HepG2 (cell line): ENCODE results near the gene PCYT2. TPM values are rescaled to one million over a fixed set of nuclear protein-coding genes. Genes with fewer than 3 reads are reported as not detected.
A peak's percentile ranks its signal among the peaks of the same experiment; 100 is the strongest.

Experiments used
- HMGA1 ChIP-seq: sonication (generic); formaldehyde crosslinking; conservative IDR thresholded peaks from 2 replicates; pipeline ENCODE4 v1.4.0; 2020; ENCODE audit warnings: missing genetic modification reagents
- KDM2A ChIP-seq: sonication (generic); formaldehyde crosslinking; IDR thresholded peaks from 2 replicates; pipeline ENCODE4 v1.4.0; 2020; ENCODE audit warnings: low read depth, missing genetic modification reagents, borderline replicate concordance
- KLF11 ChIP-seq: IDR thresholded peaks from 2 replicates; pipeline ENCODE4 v1.6.1; 2016; ENCODE audit warnings: missing compliant biosample characterization
- MIXL1 ChIP-seq: IDR thresholded peaks from 2 replicates; pipeline ENCODE4 v1.6.1; 2016
- SETDB1 ChIP-seq: sonication (generic); formaldehyde crosslinking; IDR thresholded peaks from 2 replicates; pipeline ENCODE4 v1.5.1; 2020; ENCODE audit warnings: missing genetic modification reagents, mild to moderate bottlenecking, borderline replicate concordance
- ZFP1 ChIP-seq: IDR thresholded peaks from 2 replicates; pipeline ENCODE4 v1.6.1; 2016
- ZFX ChIP-seq: sonication (generic); formaldehyde crosslinking; IDR thresholded peaks from 2 replicates; pipeline ENCODE4 v1.4.0; 2020; ENCODE audit warnings: mild to moderate bottlenecking, low read depth, missing genetic modification reagents, moderate library complexity
- ZMYM3 ChIP-seq: sonication (generic); formaldehyde crosslinking; IDR thresholded peaks from 2 replicates; pipeline ENCODE4 v1.5.1; 2020; ENCODE audit warnings: mild to moderate bottlenecking, missing genetic modification reagents
- ZNF562 ChIP-seq: sonication (generic); formaldehyde crosslinking; IDR thresholded peaks from 2 replicates; pipeline ENCODE4 v1.8.0; 2022; ENCODE audit warnings: missing genetic modification reagents, borderline replicate concordance
- ZNF83 ChIP-seq: sonication (generic); formaldehyde crosslinking; IDR thresholded peaks from 2 replicates; pipeline ENCODE4 v1.4.0; 2020; ENCODE audit warnings: missing genetic modification reagents, mild to moderate bottlenecking, borderline replicate concordance
- polyA plus RNA-seq, 8 experiments: library from polyadenylated mRNA; depleted of rRNA in 3 of 8; stranded (reverse) in 7 of 8; unstranded in 1 of 8; fragments of >200 nt; fragmentation: Illumina TruSeq in 4 of 8; extraction: Trizol in 4 of 8; gene quantifications; 2 replicates each; pipeline versions ENCODE4 v1.2.1 to v1.2.3, GENCODE V29; 2011 to 2016; ENCODE audit warnings: low read depth in 4 of 8, missing spikeins in 1 of 8, mixed read lengths in 1 of 8; ENCODE audit not compliant: insufficient read depth in 1 of 8
- total RNA-seq, 5 experiments: library from RNA; depleted of rRNA; stranded (reverse); fragments of >200 nt; fragmentation: Illumina TruSeq; extraction: Trizol; gene quantifications; 2 replicates each; pipeline ENCODE4 v1.2.3, GENCODE V29; 2016; ENCODE audit warnings: low read depth in 1 of 5
- TF ChIP-seq, protein P1 (sequence below): sonication (generic); formaldehyde crosslinking; IDR thresholded peaks from 2 replicates; pipeline ENCODE4 v1.8.0; 2022; ENCODE audit warnings: mild to moderate bottlenecking, missing genetic modification reagents, moderate library complexity
- TF ChIP-seq, protein P2 (sequence below), 2 experiments: fragments of 450-650 bp in 1 of 2; sonication (generic) in 1 of 2; formaldehyde crosslinking; IDR thresholded peaks; 2 replicates each; pipeline versions ENCODE4 v1.5.0 to v1.8.0; 2020 to 2022; ENCODE audit warnings: mild to moderate bottlenecking in 1 of 2, missing genetic modification reagents in 1 of 2
- TF ChIP-seq, protein P3 (sequence below): sonication (generic); formaldehyde crosslinking; IDR thresholded peaks from 2 replicates; pipeline ENCODE4 v1.5.1; 2020; ENCODE audit warnings: mild to moderate bottlenecking, missing genetic modification reagents, borderline replicate concordance
- TF ChIP-seq, protein P4 (sequence below): sonication (generic); formaldehyde crosslinking; IDR thresholded peaks from 2 replicates; pipeline ENCODE4 v1.5.1; 2020; ENCODE audit warnings: missing genetic modification reagents, mild to moderate bottlenecking, borderline replicate concordance
- TF ChIP-seq, protein P5 (sequence below): sonication (generic); formaldehyde crosslinking; IDR thresholded peaks from 2 replicates; pipeline ENCODE4 v1.8.0; 2022; ENCODE audit warnings: low read depth, missing genetic modification reagents
- TF ChIP-seq, protein P6 (sequence below): sonication (generic); formaldehyde crosslinking; IDR thresholded peaks from 2 replicates; pipeline ENCODE4 v1.8.0; 2022; ENCODE audit warnings: mild to moderate bottlenecking, missing genetic modification reagents; ENCODE audit not compliant: insufficient replicate concordance
- TF ChIP-seq, protein P7 (sequence below): sonication (generic); formaldehyde crosslinking; IDR thresholded peaks from 2 replicates; pipeline ENCODE4 v1.4.0; 2020; ENCODE audit warnings: missing genetic modification reagents, mild to moderate bottlenecking, borderline replicate concordance

The PCYT2 gene
- total and polyA plus RNA-seq, 2 of the 13 experiments (the other 11 are each of a cell fraction or from before 2014, with no cell fraction given): 147 to 297 TPM

DNA sequence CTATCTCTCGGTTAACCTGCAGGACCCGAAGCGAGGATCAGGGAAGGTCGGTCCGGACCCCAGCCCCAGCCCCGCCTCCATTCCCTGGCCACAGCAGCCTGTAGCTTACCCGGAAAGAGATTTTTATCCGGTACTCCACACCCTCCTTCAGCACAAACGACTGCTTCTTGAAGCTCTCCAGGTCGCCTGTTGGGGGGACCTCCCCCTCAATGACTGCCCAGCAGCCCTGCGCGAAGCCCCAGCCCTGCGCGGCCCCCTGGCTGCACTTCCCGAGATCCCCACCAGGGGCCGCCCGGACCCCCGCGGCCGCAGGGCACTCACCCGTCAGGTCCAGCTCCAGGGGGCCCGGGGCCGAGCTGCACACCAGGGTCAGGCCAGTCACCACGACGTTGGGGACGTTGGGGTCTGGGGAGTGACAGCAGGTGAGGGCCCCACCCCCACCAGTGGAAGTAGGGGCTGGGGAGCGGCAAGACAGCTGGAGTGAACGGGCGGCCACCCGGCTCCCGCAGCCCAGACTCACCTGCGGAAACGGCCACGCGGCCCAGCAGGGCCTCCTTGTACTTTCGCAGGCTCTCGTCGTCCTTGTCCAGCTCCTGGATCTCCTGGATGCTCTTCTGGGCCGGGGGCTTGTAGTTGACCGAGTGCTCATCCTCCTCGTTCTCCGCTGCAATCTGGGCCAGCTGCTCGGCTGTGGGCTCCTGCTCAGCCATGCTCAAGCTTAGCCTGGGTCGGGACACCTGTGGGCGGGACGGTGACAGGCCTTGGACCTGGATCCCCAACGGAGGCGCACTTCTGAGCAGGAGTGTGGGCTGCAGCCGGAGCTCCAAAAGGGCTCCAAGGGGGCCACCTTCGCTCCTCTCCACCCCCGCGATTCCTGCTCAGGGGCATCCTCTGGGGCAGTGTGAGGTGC, 41.7 kb downstream of the PCYT2 start (continued):
- TF ChIP-seq MIXL1 (CRISPR knock-in tag): no peak
- TF ChIP-seq, protein P1, sequence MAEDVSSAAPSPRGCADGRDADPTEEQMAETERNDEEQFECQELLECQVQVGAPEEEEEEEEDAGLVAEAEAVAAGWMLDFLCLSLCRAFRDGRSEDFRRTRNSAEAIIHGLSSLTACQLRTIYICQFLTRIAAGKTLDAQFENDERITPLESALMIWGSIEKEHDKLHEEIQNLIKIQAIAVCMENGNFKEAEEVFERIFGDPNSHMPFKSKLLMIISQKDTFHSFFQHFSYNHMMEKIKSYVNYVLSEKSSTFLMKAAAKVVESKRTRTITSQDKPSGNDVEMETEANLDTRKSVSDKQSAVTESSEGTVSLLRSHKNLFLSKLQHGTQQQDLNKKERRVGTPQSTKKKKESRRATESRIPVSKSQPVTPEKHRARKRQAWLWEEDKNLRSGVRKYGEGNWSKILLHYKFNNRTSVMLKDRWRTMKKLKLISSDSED (CRISPR knock-in tag): 0 out of 2 replicates have a peak, but pooled peaks have one; percentile 16
- TF ChIP-seq HMGA1 (CRISPR knock-in tag): no peak
- TF ChIP-seq ZMYM3 (CRISPR knock-in tag): no peak
- TF ChIP-seq ZFP1: no peak
- TF ChIP-seq KDM2A (CRISPR knock-in tag): peak; percentile 90
- no peak for TF ChIP-seq ZNF83 (CRISPR knock-in tag)
- TF ChIP-seq, protein P2, sequence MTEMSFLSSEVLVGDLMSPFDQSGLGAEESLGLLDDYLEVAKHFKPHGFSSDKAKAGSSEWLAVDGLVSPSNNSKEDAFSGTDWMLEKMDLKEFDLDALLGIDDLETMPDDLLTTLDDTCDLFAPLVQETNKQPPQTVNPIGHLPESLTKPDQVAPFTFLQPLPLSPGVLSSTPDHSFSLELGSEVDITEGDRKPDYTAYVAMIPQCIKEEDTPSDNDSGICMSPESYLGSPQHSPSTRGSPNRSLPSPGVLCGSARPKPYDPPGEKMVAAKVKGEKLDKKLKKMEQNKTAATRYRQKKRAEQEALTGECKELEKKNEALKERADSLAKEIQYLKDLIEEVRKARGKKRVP (CRISPR knock-in tag; IDR thresholded peaks at IDR 0.05): peak in 1 of 2 experiments; percentile 61; a peak in 1 of 4 replicates
- TF ChIP-seq, protein P3, sequence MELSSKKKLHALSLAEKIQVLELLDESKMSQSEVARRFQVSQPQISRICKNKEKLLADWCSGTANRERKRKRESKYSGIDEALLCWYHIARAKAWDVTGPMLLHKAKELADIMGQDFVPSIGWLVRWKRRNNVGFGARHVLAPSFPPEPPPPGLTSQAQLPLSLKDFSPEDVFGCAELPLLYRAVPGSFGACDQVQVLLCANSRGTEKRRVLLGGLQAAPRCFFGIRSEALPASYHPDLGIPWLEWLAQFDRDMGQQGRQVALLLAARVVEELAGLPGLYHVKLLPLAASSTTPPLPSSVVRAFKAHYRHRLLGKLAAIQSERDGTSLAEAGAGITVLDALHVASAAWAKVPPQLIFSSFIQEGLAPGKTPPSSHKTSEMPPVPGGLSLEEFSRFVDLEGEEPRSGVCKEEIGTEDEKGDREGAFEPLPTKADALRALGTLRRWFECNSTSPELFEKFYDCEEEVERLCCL: no peak
- TF ChIP-seq ZFX: peak; percentile 53; the same call in 1 of the 2 replicates
- no peak for TF ChIP-seq KLF11 (CRISPR knock-in tag)
- TF ChIP-seq, protein P4, sequence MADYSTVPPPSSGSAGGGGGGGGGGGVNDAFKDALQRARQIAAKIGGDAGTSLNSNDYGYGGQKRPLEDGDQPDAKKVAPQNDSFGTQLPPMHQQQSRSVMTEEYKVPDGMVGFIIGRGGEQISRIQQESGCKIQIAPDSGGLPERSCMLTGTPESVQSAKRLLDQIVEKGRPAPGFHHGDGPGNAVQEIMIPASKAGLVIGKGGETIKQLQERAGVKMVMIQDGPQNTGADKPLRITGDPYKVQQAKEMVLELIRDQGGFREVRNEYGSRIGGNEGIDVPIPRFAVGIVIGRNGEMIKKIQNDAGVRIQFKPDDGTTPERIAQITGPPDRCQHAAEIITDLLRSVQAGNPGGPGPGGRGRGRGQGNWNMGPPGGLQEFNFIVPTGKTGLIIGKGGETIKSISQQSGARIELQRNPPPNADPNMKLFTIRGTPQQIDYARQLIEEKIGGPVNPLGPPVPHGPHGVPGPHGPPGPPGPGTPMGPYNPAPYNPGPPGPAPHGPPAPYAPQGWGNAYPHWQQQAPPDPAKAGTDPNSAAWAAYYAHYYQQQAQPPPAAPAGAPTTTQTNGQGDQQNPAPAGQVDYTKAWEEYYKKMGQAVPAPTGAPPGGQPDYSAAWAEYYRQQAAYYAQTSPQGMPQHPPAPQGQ (CRISPR knock-in tag): 0 out of 2 replicates have a peak, but pooled peaks have one; percentile 69
- TF ChIP-seq, protein P5, sequence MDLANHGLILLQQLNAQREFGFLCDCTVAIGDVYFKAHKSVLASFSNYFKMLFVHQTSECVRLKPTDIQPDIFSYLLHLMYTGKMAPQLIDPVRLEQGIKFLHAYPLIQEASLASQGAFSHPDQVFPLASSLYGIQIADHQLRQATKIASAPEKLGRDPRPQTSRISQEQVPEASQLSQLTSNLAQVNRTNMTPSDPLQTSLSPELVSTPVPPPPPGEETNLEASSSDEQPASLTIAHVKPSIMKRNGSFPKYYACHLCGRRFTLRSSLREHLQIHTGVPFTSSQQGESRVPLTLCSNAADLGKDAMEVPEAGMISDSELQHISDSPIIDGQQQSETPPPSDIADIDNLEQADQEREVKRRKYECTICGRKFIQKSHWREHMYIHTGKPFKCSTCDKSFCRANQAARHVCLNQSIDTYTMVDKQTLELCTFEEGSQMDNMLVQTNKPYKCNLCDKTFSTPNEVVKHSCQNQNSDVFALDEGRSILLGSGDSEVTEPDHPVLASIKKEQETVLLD (CRISPR knock-in tag): peak; percentile 71; the same call in 1 of the 2 replicates
- no peak for TF ChIP-seq ZNF562
- TF ChIP-seq SETDB1 (CRISPR knock-in tag): no peak
- TF ChIP-seq, protein P6, sequence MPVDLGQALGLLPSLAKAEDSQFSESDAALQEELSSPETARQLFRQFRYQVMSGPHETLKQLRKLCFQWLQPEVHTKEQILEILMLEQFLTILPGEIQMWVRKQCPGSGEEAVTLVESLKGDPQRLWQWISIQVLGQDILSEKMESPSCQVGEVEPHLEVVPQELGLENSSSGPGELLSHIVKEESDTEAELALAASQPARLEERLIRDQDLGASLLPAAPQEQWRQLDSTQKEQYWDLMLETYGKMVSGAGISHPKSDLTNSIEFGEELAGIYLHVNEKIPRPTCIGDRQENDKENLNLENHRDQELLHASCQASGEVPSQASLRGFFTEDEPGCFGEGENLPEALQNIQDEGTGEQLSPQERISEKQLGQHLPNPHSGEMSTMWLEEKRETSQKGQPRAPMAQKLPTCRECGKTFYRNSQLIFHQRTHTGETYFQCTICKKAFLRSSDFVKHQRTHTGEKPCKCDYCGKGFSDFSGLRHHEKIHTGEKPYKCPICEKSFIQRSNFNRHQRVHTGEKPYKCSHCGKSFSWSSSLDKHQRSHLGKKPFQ: no peak
- TF ChIP-seq, protein P7, sequence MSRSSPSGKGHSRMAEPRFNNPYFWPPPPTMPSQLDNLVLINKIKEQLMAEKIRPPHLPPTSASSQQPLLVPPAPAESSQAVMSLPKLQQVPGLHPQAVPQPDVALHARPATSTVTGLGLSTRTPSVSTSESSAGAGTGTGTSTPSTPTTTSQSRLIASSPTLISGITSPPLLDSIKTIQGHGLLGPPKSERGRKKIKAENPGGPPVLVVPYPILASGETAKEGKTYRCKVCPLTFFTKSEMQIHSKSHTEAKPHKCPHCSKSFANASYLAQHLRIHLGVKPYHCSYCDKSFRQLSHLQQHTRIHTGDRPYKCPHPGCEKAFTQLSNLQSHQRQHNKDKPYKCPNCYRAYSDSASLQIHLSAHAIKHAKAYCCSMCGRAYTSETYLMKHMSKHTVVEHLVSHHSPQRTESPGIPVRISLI (CRISPR knock-in tag): no peak
